ENCODE data around the gene ZFP28. TPM values are rescaled to one million over a fixed set of nuclear protein-coding genes. Genes with fewer than 3 reads are reported as not detected.

The ZFP28 gene
- polyA plus RNA-seq, 1 donor from 2014 or later = 45.1 TPM

DNA sequence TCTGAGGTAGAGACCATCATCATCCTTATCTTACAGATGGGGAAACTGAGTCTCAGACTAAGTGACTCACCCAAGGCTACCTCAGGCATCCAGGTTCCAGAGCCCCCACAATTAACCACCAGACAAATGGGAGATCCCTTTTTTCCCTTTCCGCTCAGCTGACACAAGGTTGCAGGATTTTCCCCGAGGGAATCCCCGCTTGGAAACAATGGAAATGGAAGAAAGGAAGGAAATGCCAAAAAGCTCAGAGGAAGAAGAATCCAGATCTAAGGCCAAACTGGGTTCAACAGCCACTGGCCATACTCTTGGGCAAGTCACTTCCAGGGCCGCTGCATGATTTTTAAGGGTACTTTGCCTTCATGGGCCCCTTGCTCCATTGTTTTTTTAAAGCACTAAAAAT is 57.9 kb downstream of the ZFP28 start:
- TF ChIP-seq MXI1 (conservative IDR thresholded peaks at IDR 0.05; ENCODE audit: poor library complexity, severe bottlenecking) (no peak), EZH2 (IDR thresholded peaks at IDR 0.05; ENCODE audit: borderline replicate concordance, insufficient read depth, low read length, poor library complexity, severe bottlenecking) (no peak), SMC3 (conservative IDR thresholded peaks at IDR 0.05; ENCODE audit: poor library complexity) (no peak), TAF1 (IDR thresholded peaks at IDR 0.05; ENCODE audit: low read depth) (no peak), EP300 (conservative IDR thresholded peaks at IDR 0.05; ENCODE audit: poor library complexity, severe bottlenecking) (no peak), RAD21 (conservative IDR thresholded peaks at IDR 0.05) (no peak), POLR2AphosphoS5 (IDR thresholded peaks at IDR 0.05) (no peak)
- TF ChIP-seq, protein P1, sequence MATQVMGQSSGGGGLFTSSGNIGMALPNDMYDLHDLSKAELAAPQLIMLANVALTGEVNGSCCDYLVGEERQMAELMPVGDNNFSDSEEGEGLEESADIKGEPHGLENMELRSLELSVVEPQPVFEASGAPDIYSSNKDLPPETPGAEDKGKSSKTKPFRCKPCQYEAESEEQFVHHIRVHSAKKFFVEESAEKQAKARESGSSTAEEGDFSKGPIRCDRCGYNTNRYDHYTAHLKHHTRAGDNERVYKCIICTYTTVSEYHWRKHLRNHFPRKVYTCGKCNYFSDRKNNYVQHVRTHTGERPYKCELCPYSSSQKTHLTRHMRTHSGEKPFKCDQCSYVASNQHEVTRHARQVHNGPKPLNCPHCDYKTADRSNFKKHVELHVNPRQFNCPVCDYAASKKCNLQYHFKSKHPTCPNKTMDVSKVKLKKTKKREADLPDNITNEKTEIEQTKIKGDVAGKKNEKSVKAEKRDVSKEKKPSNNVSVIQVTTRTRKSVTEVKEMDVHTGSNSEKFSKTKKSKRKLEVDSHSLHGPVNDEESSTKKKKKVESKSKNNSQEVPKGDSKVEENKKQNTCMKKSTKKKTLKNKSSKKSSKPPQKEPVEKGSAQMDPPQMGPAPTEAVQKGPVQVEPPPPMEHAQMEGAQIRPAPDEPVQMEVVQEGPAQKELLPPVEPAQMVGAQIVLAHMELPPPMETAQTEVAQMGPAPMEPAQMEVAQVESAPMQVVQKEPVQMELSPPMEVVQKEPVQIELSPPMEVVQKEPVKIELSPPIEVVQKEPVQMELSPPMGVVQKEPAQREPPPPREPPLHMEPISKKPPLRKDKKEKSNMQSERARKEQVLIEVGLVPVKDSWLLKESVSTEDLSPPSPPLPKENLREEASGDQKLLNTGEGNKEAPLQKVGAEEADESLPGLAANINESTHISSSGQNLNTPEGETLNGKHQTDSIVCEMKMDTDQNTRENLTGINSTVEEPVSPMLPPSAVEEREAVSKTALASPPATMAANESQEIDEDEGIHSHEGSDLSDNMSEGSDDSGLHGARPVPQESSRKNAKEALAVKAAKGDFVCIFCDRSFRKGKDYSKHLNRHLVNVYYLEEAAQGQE (IDR thresholded peaks at IDR 0.05; ENCODE audit: borderline replicate concordance) = no peak
- TF ChIP-seq, protein P2, sequence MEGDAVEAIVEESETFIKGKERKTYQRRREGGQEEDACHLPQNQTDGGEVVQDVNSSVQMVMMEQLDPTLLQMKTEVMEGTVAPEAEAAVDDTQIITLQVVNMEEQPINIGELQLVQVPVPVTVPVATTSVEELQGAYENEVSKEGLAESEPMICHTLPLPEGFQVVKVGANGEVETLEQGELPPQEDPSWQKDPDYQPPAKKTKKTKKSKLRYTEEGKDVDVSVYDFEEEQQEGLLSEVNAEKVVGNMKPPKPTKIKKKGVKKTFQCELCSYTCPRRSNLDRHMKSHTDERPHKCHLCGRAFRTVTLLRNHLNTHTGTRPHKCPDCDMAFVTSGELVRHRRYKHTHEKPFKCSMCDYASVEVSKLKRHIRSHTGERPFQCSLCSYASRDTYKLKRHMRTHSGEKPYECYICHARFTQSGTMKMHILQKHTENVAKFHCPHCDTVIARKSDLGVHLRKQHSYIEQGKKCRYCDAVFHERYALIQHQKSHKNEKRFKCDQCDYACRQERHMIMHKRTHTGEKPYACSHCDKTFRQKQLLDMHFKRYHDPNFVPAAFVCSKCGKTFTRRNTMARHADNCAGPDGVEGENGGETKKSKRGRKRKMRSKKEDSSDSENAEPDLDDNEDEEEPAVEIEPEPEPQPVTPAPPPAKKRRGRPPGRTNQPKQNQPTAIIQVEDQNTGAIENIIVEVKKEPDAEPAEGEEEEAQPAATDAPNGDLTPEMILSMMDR (IDR thresholded peaks at IDR 0.05; ENCODE audit: poor library complexity, severe bottlenecking) = no peak
- Histone ChIP-seq H3K4me3 (ENCODE audit: low read length) (peak overlapping the region; percentile 93), H3K27me3 (ENCODE audit: insufficient read depth, low read depth, low read length) (no peaks in the 10 kb centered on the region)

DNA sequence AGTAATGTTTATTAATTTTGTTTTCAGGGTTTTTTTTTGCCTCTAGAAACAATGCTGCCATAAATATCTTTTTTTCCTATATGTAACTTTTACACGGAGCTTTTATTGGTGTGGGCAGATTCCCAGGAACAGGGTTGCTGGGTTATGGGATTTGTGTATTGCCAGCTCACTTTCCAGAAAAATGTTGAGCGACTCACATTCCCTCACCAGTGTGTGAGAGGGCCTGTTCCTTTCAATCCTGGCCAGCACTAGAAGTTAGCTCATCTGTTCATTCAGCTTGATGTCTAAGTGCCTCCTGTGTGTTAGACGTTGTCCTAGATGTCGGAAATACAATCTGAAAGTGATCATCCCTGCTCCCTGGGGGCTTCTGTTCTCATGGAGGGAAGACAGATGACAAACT is 58.9 kb downstream of the ZFP28 start:
- Histone ChIP-seq H2AFZ (ENCODE audit: low read depth, low read length) (no peak overlapping the region), H3K4me2 (ENCODE audit: low read length) (no peak overlapping the region), H3K27ac (ENCODE audit: low read length) (no peak overlapping the region), H3F3A (ENCODE audit: insufficient read depth, low read length, poor library complexity, severe bottlenecking) (no peaks in the 10 kb centered on the region), H3K9ac (ENCODE audit: low read length) (no peak overlapping the region), H4K20me1 (ENCODE audit: insufficient read depth) (no peaks in the 10 kb centered on the region), H3K9me2 (ENCODE audit: insufficient read depth, low read length) (no peaks in the 10 kb centered on the region), H3K4me3 (ENCODE audit: low read length) (peak overlapping the region; percentile 29), H3K9me3 (ENCODE audit: low read length) (peaks cover 21% of the 10 kb centered on the region), H3K79me2 (replicated peaks; ENCODE audit: insufficient read depth, low read length) (peaks cover 62% of the 10 kb centered on the region), H3K27me3 (ENCODE audit: insufficient read depth, low read depth, low read length) (no peaks in the 10 kb centered on the region), H3K36me3 (ENCODE audit: insufficient read depth, low read length) (peaks cover 25% of the 10 kb centered on the region)
- TF ChIP-seq EP300 (conservative IDR thresholded peaks at IDR 0.05; ENCODE audit: poor library complexity, severe bottlenecking) (no peak), SMC3 (conservative IDR thresholded peaks at IDR 0.05; ENCODE audit: poor library complexity) (no peak), EZH2 (IDR thresholded peaks at IDR 0.05; ENCODE audit: borderline replicate concordance, insufficient read depth, low read length, poor library complexity, severe bottlenecking) (no peak), MXI1 (conservative IDR thresholded peaks at IDR 0.05; ENCODE audit: poor library complexity, severe bottlenecking) (no peak), TAF1 (IDR thresholded peaks at IDR 0.05; ENCODE audit: low read depth) (no peak), RAD21 (conservative IDR thresholded peaks at IDR 0.05) (no peak), POLR2AphosphoS5 (IDR thresholded peaks at IDR 0.05) (no peak)
- TF ChIP-seq, protein P1 (IDR thresholded peaks at IDR 0.05; ENCODE audit: borderline replicate concordance) = no peak
- TF ChIP-seq, protein P2 (IDR thresholded peaks at IDR 0.05; ENCODE audit: poor library complexity, severe bottlenecking) = no peak

More for the DNA sequence above, 57.9 kb downstream of the ZFP28 start:
- no peak overlapping the region for H3K4me2 ChIP-seq (ENCODE audit: low read length)
- peaks cover 61% of the 10 kb centered on the region for H3K79me2 ChIP-seq (replicated peaks; ENCODE audit: insufficient read depth, low read length)
- H2AFZ ChIP-seq (ENCODE audit: low read depth, low read length) = no peak overlapping the region
- peaks cover 19% of the 10 kb centered on the region for H3K36me3 ChIP-seq (ENCODE audit: insufficient read depth, low read length)
- H3K9me2 ChIP-seq (ENCODE audit: insufficient read depth, low read length) = no peaks in the 10 kb centered on the region
- H3K9me3 ChIP-seq (ENCODE audit: low read length) = peaks cover 24% of the 10 kb centered on the region
- H4K20me1 ChIP-seq (ENCODE audit: insufficient read depth) = no peaks in the 10 kb centered on the region
- no peaks in the 10 kb centered on the region for H3F3A ChIP-seq (ENCODE audit: insufficient read depth, low read length, poor library complexity, severe bottlenecking)
- H3K9ac ChIP-seq (ENCODE audit: low read length) = no peak overlapping the region
- no peak overlapping the region for H3K27ac ChIP-seq (ENCODE audit: low read length)

Measured in neural cell (in vitro differentiated cells).